Endothelial cell of umbilical vein (primary cell): ENCODE measurements around the gene TBX5. TPM values are rescaled to one million over a fixed set of nuclear protein-coding genes. Genes with fewer than 3 reads are reported as not detected.

Experiments
- BruUV-seq: library from RNA; stranded (reverse); fragments of 400-500 nt; replicated peaks from 2 replicates; lab custom pipeline; 2021; lab: Mats Ljungman, UMichigan
- CTCF ChIA-PET: fragments of 300-600, 350-600 bp; sonication (Branson Sonifier 250); formaldehyde crosslinking; loops from one replicate; lab custom pipeline; 2021; ENCODE audit warnings: antibody characterized with exemption, inconsistent platforms; lab: Charles Lee
- POLR2A ChIA-PET: fragments of 300-600, 350-600 bp; sonication (Branson Sonifier 250); formaldehyde crosslinking; loops from one replicate; lab custom pipeline; 2021; ENCODE audit warnings: antibody characterized with exemption, inconsistent platforms; lab: Charles Lee
- DNase-seq: peaks from one replicate; pipeline ENCODE4 v3.0.0-alpha.2; 2011; ENCODE audit warnings: low read depth, low spot score
- FAIRE-seq: peaks from 2 replicates; lab custom pipeline; 2011; peaks lifted over from hg19 to GRCh38; lab: Jason Lieb, UNC
- H2AFZ ChIP-seq: 2 replicates; pipeline ENCODE4 v1.6.0; 2012; ENCODE audit warnings: low read depth, low read length, control low read depth, inconsistent platforms
- H3K27ac ChIP-seq: 2 replicates; pipeline ENCODE4 v1.5.1; 2011; ENCODE audit warnings: low read depth, mild to moderate bottlenecking, control low read depth, low read length, moderate library complexity; ENCODE audit not compliant: insufficient read depth
- H3K27me3 ChIP-seq, 2 experiments: 2 replicates each; pipeline versions ENCODE4 v1.6.0 to v1.6.1; 2011; ENCODE audit warnings: low read length in 2 of 2, mixed read lengths in 1 of 2; ENCODE audit not compliant: control insufficient read depth in 2 of 2, insufficient read depth in 2 of 2
- H3K36me3 ChIP-seq, 2 experiments: 2 replicates in 1 of 2; 3 replicates in 1 of 2; pipeline ENCODE4 v1.5.1; 2011; ENCODE audit warnings: low read length in 2 of 2, mild to moderate bottlenecking in 1 of 2, moderate library complexity in 1 of 2; ENCODE audit not compliant: control insufficient read depth in 2 of 2, insufficient read depth in 2 of 2; ENCODE audit errors: extremely low read depth in 1 of 2
- H3K4me1 ChIP-seq: 3 replicates; pipeline ENCODE4 v1.5.1; 2011; ENCODE audit warnings: mild to moderate bottlenecking, low read length; ENCODE audit not compliant: control insufficient read depth, insufficient read depth; ENCODE audit errors: extremely low read depth
- H3K4me2 ChIP-seq: 2 replicates; pipeline ENCODE4 v1.6.1; 2011; ENCODE audit warnings: low read length, control low read depth, mixed read lengths; ENCODE audit not compliant: insufficient read depth
- H3K4me3 ChIP-seq, 3 experiments: fragments of 200-600 bp in 1 of 3; sonication (generic), shearing (Covaris generic) in 1 of 3; replicated peaks in 1 of 3; 2 replicates each; pipeline ENCODE4 v1.5.1; 2011 to 2016; ENCODE audit warnings: control low read depth in 3 of 3, low read length in 3 of 3, mild to moderate bottlenecking in 2 of 3, inconsistent platforms in 1 of 3, low read depth in 1 of 3, moderate library complexity in 1 of 3; ENCODE audit not compliant: insufficient read depth in 1 of 3
- H3K79me2 ChIP-seq: 2 replicates; pipeline ENCODE4 v1.6.0; 2012; ENCODE audit warnings: low read length, inconsistent platforms; ENCODE audit not compliant: control insufficient read depth, insufficient read depth
- H3K9ac ChIP-seq: replicated peaks from 2 replicates; pipeline ENCODE3; 2011; ENCODE audit warnings: low read length, control low read depth; ENCODE audit not compliant: insufficient read depth; ENCODE audit errors: extremely low read depth
- H3K9me1 ChIP-seq: replicated peaks from 3 replicates; pipeline ENCODE4 v1.6.0; 2011; ENCODE audit warnings: mild to moderate bottlenecking, low read length; ENCODE audit not compliant: control insufficient read depth, insufficient read depth; ENCODE audit errors: extremely low read depth
- H3K9me3 ChIP-seq: replicated peaks from 2 replicates; pipeline ENCODE4 v1.5.1; 2012; ENCODE audit warnings: low read length, inconsistent platforms; ENCODE audit not compliant: control insufficient read depth, insufficient read depth
- H4K20me1 ChIP-seq: replicated peaks from 2 replicates; pipeline ENCODE3; 2011; ENCODE audit warnings: mild to moderate bottlenecking, low read length; ENCODE audit not compliant: control insufficient read depth, insufficient read depth; ENCODE audit errors: extremely low read depth
- EZH2 ChIP-seq: IDR thresholded peaks from 2 replicates; pipeline ENCODE4 v1.6.1; 2012; ENCODE audit warnings: borderline replicate concordance, low read depth, mild to moderate bottlenecking, moderate library complexity, low read length, inconsistent platforms; ENCODE audit not compliant: severe bottlenecking
- FOS ChIP-seq: IDR thresholded peaks from 2 replicates; pipeline ENCODE4 v1.6.1; 2011; ENCODE audit warnings: mild to moderate bottlenecking, low read length, moderate library complexity, borderline replicate concordance; ENCODE audit not compliant: insufficient read depth
- GATA2 ChIP-seq: IDR thresholded peaks from 2 replicates; pipeline ENCODE4 v1.7.0; 2011; ENCODE audit warnings: low read depth, mild to moderate bottlenecking, moderate library complexity, mixed read lengths, low read length; ENCODE audit not compliant: insufficient read length, insufficient read depth
- JUN ChIP-seq: IDR thresholded peaks from 2 replicates; pipeline ENCODE4 v1.6.1; 2011; ENCODE audit warnings: borderline replicate concordance, low read depth; ENCODE audit not compliant: insufficient read length, insufficient read depth
- MAX ChIP-seq: IDR thresholded peaks from 2 replicates; pipeline ENCODE4 v1.6.1; 2011; ENCODE audit not compliant: insufficient read depth, insufficient read length
- MYC ChIP-seq: IDR thresholded peaks from one replicate; pipeline ENCODE4 v1.6.1; 2011; ENCODE audit warnings: mild to moderate bottlenecking, low read depth, low read length
- POLR2A ChIP-seq: IDR thresholded peaks from 2 replicates; pipeline ENCODE4 v1.6.1; 2012; ENCODE audit warnings: low read depth, mild to moderate bottlenecking, control low read depth, low read length
- POLR2AphosphoS5 ChIP-seq: IDR thresholded peaks from 2 replicates; pipeline ENCODE4 v1.6.1; 2012; ENCODE audit warnings: low read depth, mild to moderate bottlenecking, control low read depth, low read length, moderate library complexity; ENCODE audit not compliant: insufficient read depth
- dilution Hi-C: fragments of 300-500 bp; cut with MboI; formaldehyde crosslinking; loops from one replicate; pipeline ENCODE4 v1.15.0; 2019; ENCODE audit warnings: low sequenced_read_pairs; ENCODE audit not compliant: extremely low pct_ligation_motif_present
- intact Hi-C: fragments of 100-400 bp; cut with micrococcal nuclease; formaldehyde crosslinking; loops from one replicate; pipeline ENCODE4 v1.10.0; 2022
- polyA plus RNA-seq, 4 experiments: library from polyadenylated mRNA; depleted of rRNA in 3 of 4; stranded (reverse) in 3 of 4; unstranded in 1 of 4; fragments of >200 nt; gene quantifications; 2 replicates each; pipeline versions ENCODE4 v1.2.1 to v1.2.3, GENCODE V29; 2011 to 2012; ENCODE audit warnings: missing spikeins in 1 of 4
- total RNA-seq: library from RNA; stranded (reverse); gene quantifications from 2 replicates; pipeline ENCODE4 v1.2.3, GENCODE V29; 2021
- TF ChIP-seq, protein P1 (sequence below), 2 donors: IDR thresholded peaks; 1 replicate in 1 of 2; 2 replicates in 1 of 2; pipeline ENCODE4 v1.5.1; 2011; ENCODE audit warnings: low read length in 2 of 2, mild to moderate bottlenecking in 2 of 2, moderate library complexity in 2 of 2, control low read depth in 1 of 2, inconsistent platforms in 1 of 2, low read depth in 1 of 2; ENCODE audit not compliant: insufficient read depth in 1 of 2; ENCODE audit errors: extremely low read depth in 1 of 2

The TBX5 gene
- total and polyA plus RNA-seq, 2 donors (not counting 3 experiments of a cell fraction or from before 2014, with no cell fraction given), result not detected

DNA sequence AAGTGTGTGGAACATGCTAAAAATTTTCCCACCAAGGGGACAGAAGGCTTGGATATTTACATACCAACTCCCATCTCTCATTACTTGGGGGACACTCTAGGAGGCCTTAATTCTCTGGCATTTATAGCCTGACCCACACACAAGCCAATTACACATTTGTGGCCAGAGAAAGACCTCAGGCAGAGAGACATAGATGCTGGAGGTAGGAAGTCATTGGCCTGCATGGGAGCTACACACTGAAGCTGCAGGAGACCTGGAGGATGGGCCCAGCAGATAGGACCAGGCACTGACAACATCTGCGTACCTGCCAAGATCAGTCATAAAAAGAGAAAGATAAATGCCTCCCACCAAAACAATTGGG is 61.7 kb downstream of the TBX5 start:
- BruUV-seq, result no TSS peak
- POLR2A ChIA-PET, result no interaction called here

More for the DNA sequence above, 61.7 kb downstream of the TBX5 start:
- no peak overlapping the region for H3K9ac ChIP-seq
- no peaks in the 10 kb centered on the region for H4K20me1 ChIP-seq
- no peaks in the 10 kb centered on the region for H3K9me3 ChIP-seq
- no peaks in the 10 kb centered on the region for H3K9me1 ChIP-seq
- no peaks in the 10 kb centered on the region for H3K27me3 ChIP-seq
- no peak overlapping the region for H3K27ac ChIP-seq
- intact Hi-C loops (no loop called here), dilution Hi-C loops (no loop called here)
- no peak overlapping the region for H2AFZ ChIP-seq
- FAIRE-seq (no peak), DNase-seq (no peak)
- CTCF ChIA-PET, result no interaction called here
- no peak overlapping the region for H3K4me3 ChIP-seq
- H3K4me2 ChIP-seq, result no peak overlapping the region
- no peaks in the 10 kb centered on the region for H3K4me1 ChIP-seq
- TF ChIP-seq POLR2AphosphoS5 (no peak), EZH2 (no peak), POLR2A (no peak), MYC (no peak), FOS (no peak), GATA2 (no peak), JUN (no peak), MAX (no peak)
- TF ChIP-seq, protein P1, sequence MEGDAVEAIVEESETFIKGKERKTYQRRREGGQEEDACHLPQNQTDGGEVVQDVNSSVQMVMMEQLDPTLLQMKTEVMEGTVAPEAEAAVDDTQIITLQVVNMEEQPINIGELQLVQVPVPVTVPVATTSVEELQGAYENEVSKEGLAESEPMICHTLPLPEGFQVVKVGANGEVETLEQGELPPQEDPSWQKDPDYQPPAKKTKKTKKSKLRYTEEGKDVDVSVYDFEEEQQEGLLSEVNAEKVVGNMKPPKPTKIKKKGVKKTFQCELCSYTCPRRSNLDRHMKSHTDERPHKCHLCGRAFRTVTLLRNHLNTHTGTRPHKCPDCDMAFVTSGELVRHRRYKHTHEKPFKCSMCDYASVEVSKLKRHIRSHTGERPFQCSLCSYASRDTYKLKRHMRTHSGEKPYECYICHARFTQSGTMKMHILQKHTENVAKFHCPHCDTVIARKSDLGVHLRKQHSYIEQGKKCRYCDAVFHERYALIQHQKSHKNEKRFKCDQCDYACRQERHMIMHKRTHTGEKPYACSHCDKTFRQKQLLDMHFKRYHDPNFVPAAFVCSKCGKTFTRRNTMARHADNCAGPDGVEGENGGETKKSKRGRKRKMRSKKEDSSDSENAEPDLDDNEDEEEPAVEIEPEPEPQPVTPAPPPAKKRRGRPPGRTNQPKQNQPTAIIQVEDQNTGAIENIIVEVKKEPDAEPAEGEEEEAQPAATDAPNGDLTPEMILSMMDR (IDR thresholded peaks at IDR 0.05; ENCODE audit: extremely low read depth in 1 of 2, insufficient read depth in 1 of 2, low read depth in 1 of 2, low read length in 2 of 2), result no peak
- no peaks in the 10 kb centered on the region for H3K36me3 ChIP-seq
- H3K79me2 ChIP-seq, result no peaks in the 10 kb centered on the region
